GM10248 (cell line): ENCODE measurements around the gene TMEM272.

Experiments used
- CTCF ChIA-PET: fragments of 300-600 bp; sonication (Branson Sonifier 250); formaldehyde crosslinking; extraction: SDS; loops from one replicate; lab custom pipeline; 2021; ENCODE audit warnings: antibody characterized with exemption; lab: Yijun Ruan, JAX
- POLR2A ChIA-PET: fragments of 350-650 bp; sonication (Branson Sonifier 250); formaldehyde crosslinking; extraction: SDS; loops from one replicate; lab custom pipeline; 2020; ENCODE audit warnings: antibody characterized with exemption; lab: Yijun Ruan, JAX
- DNase-seq: peaks from one replicate; pipeline ENCODE4 v3.0.0; 2012; ENCODE audit errors: extremely low spot score
- CTCF ChIP-seq: IDR thresholded peaks from 2 replicates; pipeline ENCODE4 v1.5.1; 2012; ENCODE audit warnings: mild to moderate bottlenecking, low read depth; ENCODE audit errors: extremely low read depth, missing control alignments, control extremely low read depth

The TMEM272 gene

GRCh38 chr13:51821606-51822005 is 23.4 kb downstream of the TMEM272 start:
- ChIA-PET CTCF (interaction anchor here (0.6 to 4.3 kb wide), 4 partner anchors 10 to 628 kb away, joined by 3 to 16 read pairs (median 4); no protein-coding TSS in a partner anchor), POLR2A (no interaction called here)
- no peak for DNase-seq
- TF ChIP-seq CTCF, result no peak

GRCh38 chr13:51820016-51820597 is 24.9 kb downstream of the TMEM272 start:
- ChIA-PET CTCF (interaction anchor here (0.7 to 4.3 kb wide), 6 partner anchors 9 to 695 kb away, joined by 3 to 16 read pairs (median 4); no protein-coding TSS in a partner anchor), POLR2A (no interaction called here)
- TF ChIP-seq CTCF, result no peak
- DNase-seq, result no peak

GRCh38 chr13:51819544-51819943 is 25.4 kb downstream of the TMEM272 start:
- TF ChIP-seq CTCF, result no peak
- POLR2A ChIA-PET, result no interaction called here
- CTCF ChIA-PET, result interaction anchor here (0.7 to 4.3 kb wide), 5 partner anchors 10 to 694 kb away, joined by 3 to 16 read pairs (median 4); no protein-coding TSS in a partner anchor
- DNase-seq, result no peak

- TF ChIP-seq CTCF, result no peak
- no peak for DNase-seq
- ChIA-PET POLR2A (no interaction called here), CTCF (interaction anchor here (1.0 to 4.3 kb wide), 4 partner anchors 13 to 693 kb away, joined by 3 to 16 read pairs (median 6); no protein-coding TSS in a partner anchor)
These were observed 26.0 kb downstream of the TMEM272 start for GRCh38 chr13:51818781-51819511.

- POLR2A ChIA-PET, result no interaction called here
- no peak for DNase-seq
- CTCF ChIA-PET, result interaction anchor here (1.2 to 4.3 kb wide), 3 partner anchors 8 to 14 kb away, joined by 3 to 16 read pairs (median 3); no protein-coding TSS in a partner anchor
- TF ChIP-seq CTCF, result no peak
These were observed 26.7 kb downstream of the TMEM272 start for GRCh38 chr13:51818276-51818675.

- ChIA-PET CTCF (interaction anchor here (1.2 to 4.3 kb wide), 3 partner anchors 9 to 14 kb away, joined by 3 to 16 read pairs (median 3); no protein-coding TSS in a partner anchor), POLR2A (no interaction called here)
- no peak for DNase-seq
- TF ChIP-seq CTCF, result no peak
These were observed 27.3 kb downstream of the TMEM272 start for GRCh38 chr13:51817717-51818116.
